ENCODE data around the gene ZDHHC13. TPM values are rescaled to one million over a fixed set of nuclear protein-coding genes. Genes with fewer than 3 reads are reported as not detected.

Gene ZDHHC13
- total RNA-seq, 1 donor from 2014 or later, result 5.2 TPM

DNA sequence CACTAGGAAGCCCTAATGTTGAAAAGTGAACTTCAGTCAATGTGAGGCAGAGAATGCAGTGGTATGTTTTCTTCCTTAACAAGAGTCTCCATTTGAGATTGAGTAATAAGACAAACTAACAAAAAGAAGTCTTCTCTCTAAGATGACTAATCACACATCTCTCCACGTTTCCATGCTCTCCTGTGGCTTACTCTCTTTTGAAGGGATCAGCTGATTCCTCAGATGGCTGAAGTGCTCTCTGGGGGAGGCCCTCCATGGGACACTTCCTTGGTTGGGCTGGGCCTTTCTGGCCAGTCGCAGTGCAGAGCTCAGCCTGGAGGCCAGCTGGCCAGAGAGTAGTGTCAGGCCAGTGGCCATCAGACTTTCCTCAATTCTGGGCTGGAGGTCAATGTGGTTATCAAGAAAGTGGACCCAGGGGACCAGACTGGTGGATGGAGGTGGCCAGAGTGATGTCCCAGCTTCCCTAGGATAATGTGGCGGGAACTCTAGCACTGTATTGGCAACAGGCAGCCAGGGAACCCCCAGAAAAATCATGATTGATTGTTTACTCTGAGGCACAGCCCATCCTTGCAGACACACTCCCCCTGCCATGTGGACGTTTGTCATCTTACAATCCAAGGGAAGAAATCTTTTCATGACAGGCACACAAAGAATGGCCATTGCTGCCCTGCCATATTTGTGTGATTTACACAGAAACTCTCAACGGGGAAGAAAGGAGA, 70.3 kb downstream of the ZDHHC13 start:
- no peak overlapping the region for H3K27ac ChIP-seq
- H3K36me3 ChIP-seq, result no peaks in the 10 kb centered on the region
- intact Hi-C loops (cut with DNase I), result no loop called here
- no peak for DNase-seq (ENCODE audit: low spot score in 2 of 2)
- H3K4me3 ChIP-seq, result no peak overlapping the region
- no peaks in the 10 kb centered on the region for H3K27me3 ChIP-seq
- H3K9me3 ChIP-seq, result no peaks in the 10 kb centered on the region
- no peaks in the 10 kb centered on the region for H3K4me1 ChIP-seq
- TF ChIP-seq, protein P1, sequence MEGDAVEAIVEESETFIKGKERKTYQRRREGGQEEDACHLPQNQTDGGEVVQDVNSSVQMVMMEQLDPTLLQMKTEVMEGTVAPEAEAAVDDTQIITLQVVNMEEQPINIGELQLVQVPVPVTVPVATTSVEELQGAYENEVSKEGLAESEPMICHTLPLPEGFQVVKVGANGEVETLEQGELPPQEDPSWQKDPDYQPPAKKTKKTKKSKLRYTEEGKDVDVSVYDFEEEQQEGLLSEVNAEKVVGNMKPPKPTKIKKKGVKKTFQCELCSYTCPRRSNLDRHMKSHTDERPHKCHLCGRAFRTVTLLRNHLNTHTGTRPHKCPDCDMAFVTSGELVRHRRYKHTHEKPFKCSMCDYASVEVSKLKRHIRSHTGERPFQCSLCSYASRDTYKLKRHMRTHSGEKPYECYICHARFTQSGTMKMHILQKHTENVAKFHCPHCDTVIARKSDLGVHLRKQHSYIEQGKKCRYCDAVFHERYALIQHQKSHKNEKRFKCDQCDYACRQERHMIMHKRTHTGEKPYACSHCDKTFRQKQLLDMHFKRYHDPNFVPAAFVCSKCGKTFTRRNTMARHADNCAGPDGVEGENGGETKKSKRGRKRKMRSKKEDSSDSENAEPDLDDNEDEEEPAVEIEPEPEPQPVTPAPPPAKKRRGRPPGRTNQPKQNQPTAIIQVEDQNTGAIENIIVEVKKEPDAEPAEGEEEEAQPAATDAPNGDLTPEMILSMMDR (IDR thresholded peaks at IDR 0.05), result no peak

DNA sequence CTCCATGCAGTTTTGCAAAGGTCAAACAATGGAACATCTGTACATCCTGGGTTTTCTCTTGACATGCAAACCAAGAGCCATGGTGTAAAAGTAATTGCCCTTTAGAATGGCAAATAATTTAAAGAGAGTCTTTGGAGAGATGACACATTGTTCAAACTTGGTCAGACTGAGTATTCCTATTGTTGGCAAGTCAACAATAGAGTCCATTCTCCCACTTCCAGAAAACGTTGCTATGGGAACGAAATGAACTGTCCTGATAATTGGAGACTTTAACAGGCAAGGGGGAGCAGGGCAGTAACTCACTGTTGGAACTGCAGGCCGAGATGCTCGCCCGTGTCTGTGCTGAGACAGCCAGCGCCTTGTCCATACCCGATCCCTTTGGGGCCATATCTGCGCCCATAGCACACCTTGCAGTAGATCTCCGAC, 70.9 kb downstream of the ZDHHC13 start:
- TF ChIP-seq, protein P1 (IDR thresholded peaks at IDR 0.05), result no peak
- H3K27ac ChIP-seq, result no peak overlapping the region
- no peaks in the 10 kb centered on the region for H3K9me3 ChIP-seq
- H3K36me3 ChIP-seq, result no peaks in the 10 kb centered on the region
- intact Hi-C loops (cut with DNase I), result no loop called here
- no peak overlapping the region for H3K4me3 ChIP-seq
- no peaks in the 10 kb centered on the region for H3K4me1 ChIP-seq
- DNase-seq (ENCODE audit: low spot score in 2 of 2), result no peak
- no peaks in the 10 kb centered on the region for H3K27me3 ChIP-seq

DNA sequence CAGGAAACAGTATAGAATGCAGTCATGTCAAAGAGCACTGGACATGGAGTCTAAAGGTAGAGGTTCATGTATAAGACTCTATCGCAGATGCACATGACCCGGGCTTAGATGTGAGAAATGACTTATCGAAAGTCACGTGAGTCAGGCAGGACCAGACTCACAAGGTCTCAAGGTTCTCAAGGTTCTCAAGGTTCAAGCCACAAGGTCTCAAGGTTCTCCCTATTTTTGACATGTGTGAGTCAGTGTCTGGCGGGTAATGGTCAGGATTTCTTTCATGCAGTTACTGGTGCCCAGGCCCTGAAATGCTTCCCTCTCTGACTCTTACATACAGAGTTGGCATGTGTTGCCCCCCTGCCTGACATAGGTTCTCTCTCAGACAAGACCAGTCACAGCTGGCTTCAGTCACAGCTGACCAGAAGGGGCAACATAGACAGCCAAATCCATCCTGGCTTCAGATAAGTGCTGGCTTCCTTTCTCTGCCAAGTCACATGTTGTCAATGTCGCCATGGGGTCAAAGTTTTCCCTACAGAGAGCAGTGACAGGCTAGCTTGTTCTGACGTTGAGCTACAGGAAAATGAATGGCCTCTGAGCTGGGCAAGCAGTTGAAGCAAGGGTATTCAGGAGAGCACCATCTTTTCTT, 74.7 kb downstream of the ZDHHC13 start:
- TF ChIP-seq, protein P1 (IDR thresholded peaks at IDR 0.05), result no peak
- no peak for DNase-seq (ENCODE audit: low spot score in 2 of 2)
- H3K4me3 ChIP-seq, result no peak overlapping the region
- no peaks in the 10 kb centered on the region for H3K36me3 ChIP-seq
- H3K9me3 ChIP-seq, result no peaks in the 10 kb centered on the region
- H3K4me1 ChIP-seq, result no peaks in the 10 kb centered on the region
- intact Hi-C loops (cut with DNase I), result no loop called here
- H3K27ac ChIP-seq, result no peak overlapping the region
- H3K27me3 ChIP-seq, result no peaks in the 10 kb centered on the region

DNA sequence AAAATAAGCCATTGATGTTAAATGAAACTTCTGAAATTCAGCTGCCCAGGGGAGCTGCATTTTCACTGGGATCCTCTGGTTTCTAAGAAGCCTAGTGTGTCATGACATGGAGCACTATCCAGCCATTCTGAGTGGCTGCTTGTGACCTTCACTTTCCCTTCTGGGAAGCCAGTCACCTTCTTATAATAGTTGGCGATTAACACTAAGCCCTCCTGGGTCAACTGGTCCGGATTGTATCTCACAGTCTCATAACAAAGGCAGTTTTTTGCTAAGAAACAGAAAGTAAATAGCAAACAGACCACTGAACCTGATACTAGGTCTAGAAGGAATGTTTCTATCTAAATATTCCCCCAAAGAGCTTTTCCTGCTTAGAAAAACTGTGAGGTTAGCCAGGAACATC, 76.9 kb downstream of the ZDHHC13 start:
- H3K27me3 ChIP-seq, result no peaks in the 10 kb centered on the region
- H3K4me3 ChIP-seq, result no peak overlapping the region
- no peaks in the 10 kb centered on the region for H3K4me1 ChIP-seq
- intact Hi-C loops (cut with DNase I), result no loop called here
- H3K27ac ChIP-seq, result no peak overlapping the region
- no peaks in the 10 kb centered on the region for H3K36me3 ChIP-seq
- H3K9me3 ChIP-seq, result no peaks in the 10 kb centered on the region
- no peak for DNase-seq (ENCODE audit: low spot score in 2 of 2)
- TF ChIP-seq, protein P1 (IDR thresholded peaks at IDR 0.05), result no peak

DNA sequence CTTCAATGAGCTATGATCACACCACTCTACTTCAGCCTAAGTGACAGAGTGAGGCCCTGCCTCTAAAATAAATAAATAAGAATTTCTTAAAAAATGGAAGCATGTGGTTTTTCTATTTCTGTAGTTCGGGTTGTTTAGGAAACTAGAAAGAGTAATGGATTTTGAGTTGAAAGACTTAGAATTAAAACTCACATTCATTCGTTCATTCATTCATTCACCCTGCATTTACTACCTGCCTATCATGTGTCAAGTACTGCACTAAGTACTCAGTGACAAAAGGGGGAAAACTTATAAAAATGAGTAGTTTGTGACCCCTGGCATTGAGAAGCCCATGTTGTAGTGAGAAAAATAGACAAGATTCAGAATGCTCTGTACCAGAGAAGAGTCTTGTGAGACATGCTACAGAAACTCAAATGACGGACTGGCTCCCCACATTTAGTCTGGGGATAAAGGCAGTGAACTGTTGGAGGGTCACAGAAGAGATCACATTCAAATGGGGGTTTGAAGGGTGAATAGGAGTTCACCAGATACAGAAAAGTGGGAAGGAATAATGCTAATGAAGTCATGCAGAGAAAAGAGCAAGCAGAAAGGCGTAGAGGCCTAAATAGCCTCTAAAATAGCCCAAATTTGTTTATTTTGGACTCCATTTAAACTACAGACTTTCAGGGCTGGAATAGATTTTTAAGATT, 77.8 kb downstream of the ZDHHC13 start:
- TF ChIP-seq, protein P1 (IDR thresholded peaks at IDR 0.05), result no peak
- Histone ChIP-seq H3K36me3 (no peaks in the 10 kb centered on the region), H3K4me1 (no peaks in the 10 kb centered on the region), H3K4me3 (no peak overlapping the region), H3K9me3 (no peaks in the 10 kb centered on the region), H3K27me3 (no peaks in the 10 kb centered on the region), H3K27ac (no peak overlapping the region)
- intact Hi-C loops (cut with DNase I), result no loop called here
- no peak for DNase-seq (ENCODE audit: low spot score in 2 of 2)
